Measurements from ENCODE around the gene LYST. TPM values are rescaled to one million over a fixed set of nuclear protein-coding genes. Genes with fewer than 3 reads are reported as not detected.

LYST gene
- total and polyA plus RNA-seq, 2 of the 8 experiments (the other 6 are each of a cell fraction or from before 2014, with no cell fraction given) = 0.29 to 0.58 TPM

- no peak for TF ChIP-seq SP4 (IDR thresholded peaks at IDR 0.05; ENCODE audit: low read length)
- no peak for TF ChIP-seq NANOG (IDR thresholded peaks at IDR 0.05; ENCODE audit: insufficient read depth, low read depth, low read length, poor library complexity, severe bottlenecking)
- TF ChIP-seq YY1 (IDR thresholded peaks at IDR 0.05; ENCODE audit: low read depth, low read length) = no peak
- TF ChIP-seq BACH1 (IDR thresholded peaks at IDR 0.05; ENCODE audit: low read length) = no peak
- no peak for TF ChIP-seq HDAC2 (IDR thresholded peaks at IDR 0.05; ENCODE audit: borderline replicate concordance in 1 of 2, low read depth in 2 of 2, low read length in 2 of 2)
- TF ChIP-seq MAFK (IDR thresholded peaks at IDR 0.05; ENCODE audit: low read depth, low read length) = no peak
- no peak for TF ChIP-seq CEBPB (IDR thresholded peaks at IDR 0.05; ENCODE audit: low read depth, low read length)
Measured at GRCh38 chr1:235617808-235618207, 248.9 kb downstream of the LYST start (continued).

Data from H1 (cell line).